Keratinocyte (primary cell): ENCODE measurements around the gene AKAP6. TPM values are rescaled to one million over a fixed set of nuclear protein-coding genes. Genes with fewer than 3 reads are reported as not detected.

ENCODE experiments used
- DNase-seq: peaks from one replicate; pipeline ENCODE4 v3.0.0-alpha.2; 2011; ENCODE audit warnings: low read depth, missing footprints, low spot score
- FAIRE-seq: peaks from 2 replicates; lab custom pipeline; 2011; peaks lifted over from hg19 to GRCh38; lab: Jason Lieb, UNC
- H2AFZ ChIP-seq: 2 replicates; pipeline ENCODE4 v1.6.0; 2012; ENCODE audit warnings: low read length, control low read depth, inconsistent platforms; ENCODE audit not compliant: control insufficient read depth
- H3K27ac ChIP-seq: 2 replicates; pipeline ENCODE4 v1.5.1; 2011; ENCODE audit warnings: low read length; ENCODE audit not compliant: control insufficient read depth, insufficient read depth
- H3K27me3 ChIP-seq: 3 replicates; pipeline ENCODE4 v1.6.0; 2011; ENCODE audit warnings: low read length; ENCODE audit not compliant: control insufficient read depth, insufficient read depth; ENCODE audit errors: extremely low read depth
- H3K36me3 ChIP-seq, 2 experiments: 2 replicates in 1 of 2; 3 replicates in 1 of 2; pipeline ENCODE4 v1.5.1; 2011; ENCODE audit warnings: low read length in 2 of 2, mild to moderate bottlenecking in 1 of 2; ENCODE audit not compliant: control insufficient read depth in 2 of 2, insufficient read depth in 2 of 2; ENCODE audit errors: extremely low read depth in 1 of 2
- H3K4me1 ChIP-seq: 3 replicates; pipeline ENCODE4 v1.5.1; 2011; ENCODE audit warnings: low read length; ENCODE audit not compliant: control insufficient read depth, insufficient read depth; ENCODE audit errors: extremely low read depth
- H3K4me2 ChIP-seq: 3 replicates; pipeline ENCODE4 v1.6.0; 2011; ENCODE audit warnings: low read depth, low read length; ENCODE audit not compliant: control insufficient read depth, insufficient read depth; ENCODE audit errors: extremely low read depth
- H3K4me3 ChIP-seq, 3 experiments: fragments of 200-600 bp in 1 of 3; sonication (generic) in 1 of 3; 2 replicates in 2 of 3; 3 replicates in 1 of 3; pipeline ENCODE4 v1.5.1; 2011 to 2016; ENCODE audit warnings: low read length in 3 of 3, mild to moderate bottlenecking in 3 of 3, control low read depth in 2 of 3, inconsistent platforms in 1 of 3, low read depth in 1 of 3, mixed read lengths in 1 of 3, mixed run types in 1 of 3, moderate library complexity in 1 of 3; ENCODE audit not compliant: control insufficient read depth in 2 of 3, insufficient read depth in 2 of 3; ENCODE audit errors: extremely low read depth in 1 of 3
- H3K79me2 ChIP-seq: 2 replicates; pipeline ENCODE4 v1.6.0; 2012; ENCODE audit warnings: low read length; ENCODE audit not compliant: control insufficient read depth, insufficient read depth
- H3K9ac ChIP-seq: 3 replicates; pipeline ENCODE4 v1.6.0; 2011; ENCODE audit warnings: low read length; ENCODE audit not compliant: control insufficient read depth, insufficient read depth; ENCODE audit errors: extremely low read depth
- H3K9me1 ChIP-seq: 3 replicates; pipeline ENCODE4 v1.6.0; 2011; ENCODE audit warnings: low read length; ENCODE audit not compliant: control insufficient read depth, insufficient read depth; ENCODE audit errors: extremely low read depth
- H3K9me3 ChIP-seq: 2 replicates; pipeline ENCODE4 v1.5.1; 2012; ENCODE audit warnings: low read depth, low read length; ENCODE audit not compliant: control insufficient read depth
- H4K20me1 ChIP-seq: 3 replicates; pipeline ENCODE4 v1.6.0; 2011; ENCODE audit warnings: low read length; ENCODE audit not compliant: control insufficient read depth, insufficient read depth; ENCODE audit errors: extremely low read depth
- EZH2 ChIP-seq: IDR thresholded peaks from one replicate; pipeline ENCODE4 v1.6.1; 2012; ENCODE audit warnings: inconsistent platforms, mild to moderate bottlenecking, low read length, moderate library complexity
- dilution Hi-C: fragments of 300-500 bp; cut with MboI; formaldehyde crosslinking; loops from one replicate; pipeline ENCODE4 v1.7.0; 2020; ENCODE audit warnings: low sequenced_read_pairs; ENCODE audit not compliant: extremely low pct_ligation_motif_present
- polyA plus RNA-seq, 5 experiments: library from polyadenylated mRNA; depleted of rRNA in 3 of 5; stranded (reverse) in 3 of 5; stranded (forward) in 1 of 5; unstranded in 1 of 5; fragments of >200 nt; gene quantifications; 1 replicate in 1 of 5; 2 replicates in 3 of 5; 3 replicates in 1 of 5; pipeline versions ENCODE4 v1.2.1 to v1.2.3, GENCODE V29; 2011 to 2012; ENCODE audit warnings: missing spikeins in 2 of 5, low read depth in 1 of 5, low replicate concordance in 1 of 5
- TF ChIP-seq, protein P1 (sequence below), 3 experiments: IDR thresholded peaks in 1 of 3; conservative IDR thresholded peaks in 1 of 3; optimal IDR thresholded peaks in 1 of 3; 2 replicates in 2 of 3; 3 replicates in 1 of 3; pipeline versions ENCODE3 to v1.5.1; 2011; ENCODE audit warnings: low read length in 3 of 3, mild to moderate bottlenecking in 3 of 3, moderate library complexity in 2 of 3, control low read depth in 1 of 3, inconsistent platforms in 1 of 3; ENCODE audit not compliant: insufficient read depth in 2 of 3; ENCODE audit errors: extremely low read depth in 1 of 3

AKAP6 gene
- polyA plus RNA-seq, 1 donor (not counting 4 experiments of a cell fraction or from before 2014, with no cell fraction given) = 2.0 TPM

DNA sequence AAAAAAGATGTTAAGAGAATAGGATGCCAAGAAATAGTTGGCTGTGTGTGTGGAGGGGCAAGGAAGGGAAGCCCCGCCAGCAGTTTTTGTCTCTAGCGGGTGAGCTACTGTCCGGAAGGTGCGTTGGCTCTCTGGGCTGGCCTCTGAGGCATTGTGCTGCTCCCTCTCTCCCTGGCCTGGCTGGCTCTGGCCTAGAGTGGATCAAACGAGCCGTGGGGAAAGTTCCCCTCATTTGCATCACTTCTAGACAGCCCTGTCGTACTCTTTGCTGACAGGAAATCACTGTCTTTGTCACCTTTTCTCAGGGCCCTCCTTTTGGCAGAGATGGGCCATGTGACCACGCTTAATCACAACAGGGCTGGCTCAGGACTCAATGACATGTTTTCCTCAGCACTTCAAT is 373.5 kb downstream of the AKAP6 start:
- Histone ChIP-seq H3K4me2 (no peak overlapping the region), H3K27ac (no peak overlapping the region), H3K4me3 (no peak overlapping the region), H3K9me1 (no peaks in the 10 kb centered on the region), H3K4me1 (no peaks in the 10 kb centered on the region), H3K9me3 (no peaks in the 10 kb centered on the region), H2AFZ (peak overlapping the region; percentile 21), H4K20me1 (no peaks in the 10 kb centered on the region), H3K9ac (no peak overlapping the region), H3K27me3 (no peaks in the 10 kb centered on the region), H3K36me3 (no peaks in the 10 kb centered on the region), H3K79me2 (no peaks in the 10 kb centered on the region)
- dilution Hi-C loops = no loop called here
- FAIRE-seq = no peak
- no peak for DNase-seq
- TF ChIP-seq, protein P1, sequence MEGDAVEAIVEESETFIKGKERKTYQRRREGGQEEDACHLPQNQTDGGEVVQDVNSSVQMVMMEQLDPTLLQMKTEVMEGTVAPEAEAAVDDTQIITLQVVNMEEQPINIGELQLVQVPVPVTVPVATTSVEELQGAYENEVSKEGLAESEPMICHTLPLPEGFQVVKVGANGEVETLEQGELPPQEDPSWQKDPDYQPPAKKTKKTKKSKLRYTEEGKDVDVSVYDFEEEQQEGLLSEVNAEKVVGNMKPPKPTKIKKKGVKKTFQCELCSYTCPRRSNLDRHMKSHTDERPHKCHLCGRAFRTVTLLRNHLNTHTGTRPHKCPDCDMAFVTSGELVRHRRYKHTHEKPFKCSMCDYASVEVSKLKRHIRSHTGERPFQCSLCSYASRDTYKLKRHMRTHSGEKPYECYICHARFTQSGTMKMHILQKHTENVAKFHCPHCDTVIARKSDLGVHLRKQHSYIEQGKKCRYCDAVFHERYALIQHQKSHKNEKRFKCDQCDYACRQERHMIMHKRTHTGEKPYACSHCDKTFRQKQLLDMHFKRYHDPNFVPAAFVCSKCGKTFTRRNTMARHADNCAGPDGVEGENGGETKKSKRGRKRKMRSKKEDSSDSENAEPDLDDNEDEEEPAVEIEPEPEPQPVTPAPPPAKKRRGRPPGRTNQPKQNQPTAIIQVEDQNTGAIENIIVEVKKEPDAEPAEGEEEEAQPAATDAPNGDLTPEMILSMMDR (optimal IDR thresholded peaks at IDR 0.05 in 1 of 3, IDR thresholded peaks at IDR 0.05 in 1 of 3, conservative IDR thresholded peaks at IDR 0.05 in 1 of 3; ENCODE audit: extremely low read depth in 1 of 3, insufficient read depth in 2 of 3, low read length in 3 of 3) = no peak
- TF ChIP-seq EZH2 = no peak

DNA sequence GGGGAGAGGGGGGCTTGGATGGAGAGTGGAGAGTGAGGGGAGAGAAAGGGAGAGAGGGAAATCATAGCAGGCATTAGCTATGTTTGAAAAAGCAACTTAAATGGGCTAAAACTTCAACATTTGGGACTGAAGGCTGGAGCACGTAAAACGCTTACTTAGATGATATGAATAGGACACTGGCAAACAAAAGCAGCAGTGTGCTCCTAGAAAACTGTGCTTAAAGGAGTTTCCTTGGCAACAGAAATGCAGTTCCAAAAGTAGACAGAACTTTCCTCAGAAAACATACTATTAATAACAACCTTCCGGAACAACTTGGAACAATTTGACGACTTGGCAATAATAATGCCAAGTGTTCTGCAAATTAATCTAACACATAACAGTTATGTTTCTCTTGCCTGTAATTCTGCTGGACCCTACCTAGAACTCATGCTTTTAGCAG is 374.1 kb downstream of the AKAP6 start:
- no peaks in the 10 kb centered on the region for H3K9me1 ChIP-seq
- no peaks in the 10 kb centered on the region for H3K4me1 ChIP-seq
- no peak for TF ChIP-seq EZH2
- TF ChIP-seq, protein P1 (optimal IDR thresholded peaks at IDR 0.05 in 1 of 3, IDR thresholded peaks at IDR 0.05 in 1 of 3, conservative IDR thresholded peaks at IDR 0.05 in 1 of 3; ENCODE audit: extremely low read depth in 1 of 3, insufficient read depth in 2 of 3, low read length in 3 of 3) = no peak
- H2AFZ ChIP-seq = no peak overlapping the region
- dilution Hi-C loops = no loop called here
- H3K9ac ChIP-seq = no peak overlapping the region
- no peaks in the 10 kb centered on the region for H4K20me1 ChIP-seq
- no peak for FAIRE-seq
- H3K27me3 ChIP-seq = no peaks in the 10 kb centered on the region
- H3K4me3 ChIP-seq = no peak overlapping the region
- H3K27ac ChIP-seq = no peak overlapping the region
- H3K79me2 ChIP-seq = no peaks in the 10 kb centered on the region
- H3K36me3 ChIP-seq = no peaks in the 10 kb centered on the region
- H3K9me3 ChIP-seq = no peaks in the 10 kb centered on the region
- DNase-seq = no peak
- no peak overlapping the region for H3K4me2 ChIP-seq
